ENCODE measurements around the gene RPAP2. TPM values are rescaled to one million over a fixed set of nuclear protein-coding genes. Genes with fewer than 3 reads are reported as not detected.

RPAP2 gene
- total RNA-seq, 2 experiments from 2014 or later, result 28.6 to 31.6 TPM

DNA sequence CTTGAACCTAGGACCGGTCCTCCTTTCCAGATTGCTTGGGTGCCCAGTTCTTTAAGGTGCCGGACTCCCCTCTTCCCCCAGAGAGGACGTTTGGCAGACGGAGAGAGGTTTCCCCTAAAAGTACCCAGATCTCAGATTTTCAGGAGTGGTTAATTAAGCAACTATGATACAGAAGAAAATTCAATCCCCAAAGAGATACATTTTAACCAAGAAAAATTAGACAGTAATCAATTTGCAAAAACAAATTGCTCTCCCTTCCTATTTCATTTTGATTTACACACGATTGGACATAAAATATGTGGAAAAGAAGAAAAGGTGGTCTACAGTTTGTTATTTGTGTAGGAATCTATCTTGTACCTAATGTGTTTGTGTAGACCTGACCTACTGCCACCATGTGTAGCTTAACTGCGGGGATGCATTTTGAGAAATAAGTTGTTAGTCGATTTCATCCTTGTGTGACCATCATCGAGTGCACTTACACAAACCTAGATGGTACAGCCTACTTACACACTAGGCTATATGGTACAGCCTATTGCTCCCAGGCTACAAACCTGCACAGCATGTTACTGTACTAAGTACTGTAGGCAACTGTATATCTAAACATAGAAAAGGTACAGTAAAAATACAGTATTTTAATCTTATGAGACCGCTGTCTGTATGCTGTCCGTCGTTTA, 755 bp downstream of the RPAP2 start:
- peak overlapping the region; percentile 95 for H3K27ac Mint-ChIP-seq
- H3K27me3 Mint-ChIP-seq, result no peaks in the 10 kb centered on the region
- no peak for DNase-seq
- no peaks in the 10 kb centered on the region for H3K9me3 Mint-ChIP-seq
- peaks cover 21% of the 10 kb centered on the region for H3K36me3 Mint-ChIP-seq
- peaks cover 31% of the 10 kb centered on the region for H3K4me1 Mint-ChIP-seq (ENCODE audit: low read depth)
- ChIA-PET POLR2A (interaction anchor here (0.6 to 1.4 kb wide), 3 partner anchors 186 to 1046 kb away, joined by 3 to 4 read pairs (median 3); partner anchors contain the start of gene RPL5), CTCF (interaction anchor here (1.2 to 2.2 kb wide), 3 partner anchors 9 to 186 kb away, joined by 3 to 12 read pairs (median 5); no protein-coding TSS in a partner anchor)
- intact Hi-C loops (cut with micrococcal nuclease), result loop anchor here (2.0 to 10.0 kb wide), 3 partner anchors 219 to 795 kb away; partner anchors contain the start of genes BTBD8 and CDC7
- peak overlapping the region; percentile 91 for H3K4me3 Mint-ChIP-seq

DNA sequence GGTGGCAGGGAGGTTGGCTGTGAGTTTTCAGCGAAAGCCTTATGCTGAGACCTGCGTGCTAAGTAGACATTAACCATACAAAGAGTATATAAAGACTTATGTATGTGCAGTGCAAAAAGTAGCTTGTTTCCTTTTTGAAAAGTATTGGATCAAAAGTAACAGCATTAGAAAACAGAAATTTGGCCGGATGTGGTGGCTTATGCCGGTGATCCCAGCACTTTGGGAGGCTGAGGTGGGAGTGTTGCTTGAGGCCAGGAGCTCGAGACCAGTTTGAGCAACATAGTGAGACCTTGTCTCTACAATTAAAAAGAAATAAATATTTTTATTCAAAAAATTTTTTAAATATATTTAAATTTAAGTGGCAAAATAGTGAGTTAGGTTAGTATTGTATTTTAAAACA, 2.2 kb downstream of the RPAP2 start:
- peaks cover 32% of the 10 kb centered on the region for H3K4me1 Mint-ChIP-seq (ENCODE audit: low read depth)
- intact Hi-C loops (cut with micrococcal nuclease), result no loop called here
- H3K4me3 Mint-ChIP-seq, result no peak overlapping the region
- no peak overlapping the region for H3K27ac Mint-ChIP-seq
- no peak for DNase-seq
- H3K27me3 Mint-ChIP-seq, result no peaks in the 10 kb centered on the region
- POLR2A ChIA-PET, result no interaction called here
- H3K9me3 Mint-ChIP-seq, result no peaks in the 10 kb centered on the region
- CTCF ChIA-PET, result interaction anchor here (0.7 to 1.4 kb wide), 6 partner anchors 10 to 321 kb away, joined by 3 to 5 read pairs (median 4); no protein-coding TSS in a partner anchor
- H3K36me3 Mint-ChIP-seq, result peaks cover 19% of the 10 kb centered on the region

GRCh38 chr1:92306020-92306419, 7.2 kb downstream of the RPAP2 start:
- Mint-ChIP-seq H3K27ac (no peak overlapping the region), H3K9me3 (no peaks in the 10 kb centered on the region), H3K27me3 (no peaks in the 10 kb centered on the region), H3K36me3 (peaks cover 18% of the 10 kb centered on the region), H3K4me1 (ENCODE audit: low read depth) (peaks cover 11% of the 10 kb centered on the region), H3K4me3 (no peak overlapping the region)
- DNase-seq, result no peak
- POLR2A ChIA-PET, result no interaction called here
- CTCF ChIA-PET, result no interaction called here
- intact Hi-C loops (cut with micrococcal nuclease), result no loop called here

DNA sequence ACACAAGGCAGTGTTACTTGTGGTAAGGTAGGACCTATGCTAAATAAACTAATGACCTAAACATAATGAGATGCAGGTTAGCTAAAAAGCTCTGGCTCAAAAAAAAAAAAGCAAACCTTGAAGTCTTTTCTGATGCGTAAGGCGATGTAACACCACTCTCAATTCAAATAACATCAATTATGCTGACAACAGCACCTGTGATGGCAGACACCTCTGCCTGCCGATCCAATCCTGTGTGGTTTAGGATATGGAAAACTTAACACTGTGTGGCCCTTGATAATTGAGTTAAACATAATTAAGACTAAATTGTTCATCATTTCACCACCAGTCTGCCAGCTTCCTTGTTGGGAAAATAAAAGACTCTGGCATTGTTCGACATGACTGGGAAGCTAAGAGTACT, 9.1 kb downstream of the RPAP2 start:
- intact Hi-C loops (cut with micrococcal nuclease), result no loop called here
- CTCF ChIA-PET, result interaction anchor here (1.0 to 3.4 kb wide), 5 partner anchors 166 to 316 kb away, joined by 3 to 32 read pairs (median 6); partner anchors contain the start of gene GFI1

DNA sequence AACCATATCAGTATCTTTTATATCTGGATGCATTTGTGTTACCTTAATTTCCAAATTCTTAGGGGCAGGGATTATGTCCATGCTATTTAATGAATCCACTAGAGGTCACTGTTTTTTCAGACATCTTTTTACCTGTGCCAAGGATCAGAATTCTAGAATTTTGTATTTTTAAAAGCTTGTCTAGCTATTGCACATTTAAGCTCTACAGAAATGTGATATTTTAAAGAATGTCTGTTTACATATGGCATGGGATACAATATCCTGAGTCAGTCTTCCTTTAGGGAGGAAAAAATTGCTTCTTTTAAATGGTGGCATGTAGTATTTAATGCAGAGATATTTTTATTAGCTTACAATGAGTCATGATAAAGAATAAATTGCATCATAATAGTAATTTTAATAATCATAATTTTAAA, 11.3 kb downstream of the RPAP2 start:
- DNase-seq, result no peak
- Mint-ChIP-seq H3K9me3 (no peaks in the 10 kb centered on the region), H3K27ac (no peak overlapping the region), H3K27me3 (no peaks in the 10 kb centered on the region), H3K4me3 (no peak overlapping the region), H3K36me3 (peaks cover 30% of the 10 kb centered on the region), H3K4me1 (ENCODE audit: low read depth) (peaks cover 39% of the 10 kb centered on the region)
- intact Hi-C loops (cut with micrococcal nuclease), result loop anchor here (1.0 kb wide), 3 partner anchors 55 to 313 kb away; no protein-coding TSS in a partner anchor
- ChIA-PET POLR2A (interaction anchor here (0.8 to 1.4 kb wide), 4 partner anchors 168 to 314 kb away, joined by 3 read pairs; no protein-coding TSS in a partner anchor), CTCF (interaction anchor here (0.6 to 3.5 kb wide), 48 partner anchors 9 to 522 kb away, joined by 3 to 32 read pairs (median 4); partner anchors contain the start of genes GFI1, GLMN and RPAP2)

More for the DNA sequence above, 9.1 kb downstream of the RPAP2 start:
- no peaks in the 10 kb centered on the region for H3K27me3 Mint-ChIP-seq
- H3K36me3 Mint-ChIP-seq, result peaks cover 27% of the 10 kb centered on the region
- POLR2A ChIA-PET, result no interaction called here
- H3K27ac Mint-ChIP-seq, result no peak overlapping the region
- peaks cover 20% of the 10 kb centered on the region for H3K4me1 Mint-ChIP-seq (ENCODE audit: low read depth)
- no peaks in the 10 kb centered on the region for H3K9me3 Mint-ChIP-seq
- no peak for DNase-seq
- H3K4me3 Mint-ChIP-seq, result no peak overlapping the region

GRCh38 chr1:92314024-92314423, 15.2 kb downstream of the RPAP2 start:
- Mint-ChIP-seq H3K4me3 (no peak overlapping the region), H3K4me1 (ENCODE audit: low read depth) (peaks cover 72% of the 10 kb centered on the region), H3K9me3 (no peaks in the 10 kb centered on the region), H3K36me3 (peaks cover 31% of the 10 kb centered on the region), H3K27ac (peak overlapping the region; percentile 75), H3K27me3 (no peaks in the 10 kb centered on the region)
- DNase-seq, result peak; percentile 24
- ChIA-PET CTCF (interaction anchor here (0.8 to 2.5 kb wide), 11 partner anchors 13 to 504 kb away, joined by 3 to 11 read pairs (median 4); partner anchors contain the start of gene GFI1), POLR2A (interaction anchor here (0.7 to 1.7 kb wide), 7 partner anchors 10 to 273 kb away, joined by 3 to 7 read pairs (median 3); no protein-coding TSS in a partner anchor)
- intact Hi-C loops (cut with micrococcal nuclease), result loop anchor here (2.0 kb wide), 1 partner anchor 51 kb away; no protein-coding TSS in a partner anchor

- peak; percentile 64 for DNase-seq
- Mint-ChIP-seq H3K9me3 (no peaks in the 10 kb centered on the region), H3K4me1 (ENCODE audit: low read depth) (peaks cover 69% of the 10 kb centered on the region), H3K4me3 (peak overlapping the region; percentile 13), H3K27ac (peak overlapping the region; percentile 80), H3K36me3 (peaks cover 30% of the 10 kb centered on the region), H3K27me3 (no peaks in the 10 kb centered on the region)
- POLR2A ChIA-PET, result interaction anchor here (0.8 to 2.0 kb wide), 5 partner anchors 158 to 222 kb away, joined by 3 to 7 read pairs (median 5); no protein-coding TSS in a partner anchor
- intact Hi-C loops (cut with micrococcal nuclease), result loop anchor here (2.0 kb wide), 3 partner anchors 49 to 269 kb away; no protein-coding TSS in a partner anchor
- CTCF ChIA-PET, result interaction anchor here (1.0 to 1.2 kb wide), 3 partner anchors 158 to 308 kb away, joined by 3 read pairs; no protein-coding TSS in a partner anchor
Observed at GRCh38 chr1:92315766-92316599, 17.1 kb downstream of the RPAP2 start.

DNA sequence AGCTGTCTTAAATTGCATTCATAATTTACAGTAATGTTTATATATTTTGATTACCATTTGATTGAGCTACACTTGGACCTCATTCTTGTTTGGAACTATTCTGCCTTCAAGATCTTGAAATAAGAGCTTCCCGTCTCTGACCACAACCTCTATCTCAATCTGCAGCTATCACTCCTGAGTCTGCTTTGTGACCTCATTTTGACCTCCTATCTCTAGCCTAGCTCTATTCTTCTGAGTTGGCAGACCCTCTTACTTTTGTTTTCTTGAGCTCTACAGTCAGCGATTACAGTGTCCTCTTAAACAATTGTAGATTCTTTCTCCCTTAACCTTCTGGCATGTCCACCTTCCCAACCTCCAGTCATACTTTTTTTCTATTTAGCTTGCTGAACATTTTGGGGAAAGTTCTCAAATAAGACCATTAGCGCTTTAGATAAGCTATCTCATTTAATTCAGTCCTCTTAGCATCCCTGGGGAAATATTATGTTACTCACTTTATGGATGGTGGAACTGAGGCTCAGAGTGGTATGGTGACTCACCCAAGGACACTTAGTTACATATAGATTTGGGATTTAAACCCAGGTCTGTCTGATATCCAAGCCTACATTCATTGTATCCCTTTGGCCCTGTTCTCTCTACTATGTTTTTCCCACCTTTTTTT, 19.1 kb downstream of the RPAP2 start:
- Mint-ChIP-seq H3K9me3 (no peaks in the 10 kb centered on the region), H3K36me3 (peaks cover 25% of the 10 kb centered on the region), H3K4me3 (peak overlapping the region; percentile 3), H3K4me1 (ENCODE audit: low read depth) (peaks cover 59% of the 10 kb centered on the region), H3K27ac (peak overlapping the region; percentile 63), H3K27me3 (no peaks in the 10 kb centered on the region)
- DNase-seq, result no peak
- CTCF ChIA-PET, result interaction anchor here (0.9 to 1.1 kb wide), 2 partner anchors 168 to 282 kb away, joined by 3 to 6 read pairs; no protein-coding TSS in a partner anchor
- POLR2A ChIA-PET, result interaction anchor here (0.6 to 1.3 kb wide), 4 partner anchors 168 to 366 kb away, joined by 3 to 9 read pairs (median 4); no protein-coding TSS in a partner anchor
- intact Hi-C loops (cut with micrococcal nuclease), result loop anchor here (1.0 to 2.0 kb wide), 4 partner anchors 93 to 267 kb away; no protein-coding TSS in a partner anchor

DNA sequence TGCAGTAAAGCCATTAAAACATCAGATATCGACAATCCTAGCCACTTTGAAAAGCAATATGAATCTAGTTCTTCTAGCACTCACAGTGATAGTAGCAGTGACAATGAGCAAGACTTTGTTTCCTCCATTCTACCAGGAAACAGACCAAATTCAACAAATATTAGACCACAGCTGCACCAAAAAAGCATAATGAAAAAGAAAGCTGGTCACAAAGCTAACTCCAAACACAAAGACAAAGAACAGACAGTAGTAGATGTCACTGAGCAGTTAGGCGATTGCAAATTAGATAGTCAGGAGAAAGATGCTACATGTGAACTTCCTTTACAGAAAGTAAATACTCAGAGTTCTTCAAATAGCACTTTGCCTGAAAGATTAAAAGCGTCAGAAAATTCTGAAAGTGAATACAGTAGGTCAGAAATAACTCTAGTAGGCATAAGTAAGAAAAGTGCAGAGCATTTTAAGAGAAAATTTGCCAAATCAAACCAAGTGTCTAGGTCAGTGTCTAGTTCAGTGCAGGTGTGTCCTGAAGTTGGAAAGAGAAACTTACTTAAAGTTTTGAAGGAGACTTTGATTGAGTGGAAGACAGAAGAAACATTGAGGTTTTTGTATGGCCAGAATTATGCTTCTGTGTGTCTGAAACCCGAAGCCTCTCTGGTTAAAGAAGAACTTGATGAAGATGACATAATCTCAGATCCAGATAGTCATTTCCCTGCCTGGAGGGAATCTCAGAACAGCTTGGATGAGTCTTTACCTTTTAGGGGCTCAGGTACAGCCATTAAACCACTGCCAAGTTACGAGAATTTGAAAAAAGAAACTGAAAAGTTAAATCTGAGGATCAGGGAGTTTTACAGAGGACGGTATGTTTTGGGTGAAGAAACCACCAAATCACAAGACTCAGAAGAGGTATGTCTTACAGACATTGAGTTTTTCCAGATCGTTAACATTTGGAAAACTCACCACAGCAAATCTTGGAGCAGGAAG, 24.9 kb downstream of the RPAP2 start:
- POLR2A ChIA-PET, result interaction anchor here (0.8 kb wide), 1 partner anchor 10 kb away, joined by 3 read pairs; no protein-coding TSS in a partner anchor
- intact Hi-C loops (cut with micrococcal nuclease), result no loop called here
- no peak for DNase-seq
- peak overlapping the region; percentile 33 for H3K27ac Mint-ChIP-seq
- peak overlapping the region; percentile 30 for H3K4me3 Mint-ChIP-seq
- H3K27me3 Mint-ChIP-seq, result no peaks in the 10 kb centered on the region
- peaks cover 21% of the 10 kb centered on the region for H3K4me1 Mint-ChIP-seq (ENCODE audit: low read depth)
- H3K36me3 Mint-ChIP-seq, result peaks cover 62% of the 10 kb centered on the region
- CTCF ChIA-PET, result no interaction called here
- H3K9me3 Mint-ChIP-seq, result peaks cover 29% of the 10 kb centered on the region

- intact Hi-C loops (cut with micrococcal nuclease), result no loop called here
- ChIA-PET CTCF (interaction anchor here (0.5 kb wide), 1 partner anchor 116 kb away, joined by 3 read pairs; no protein-coding TSS in a partner anchor), POLR2A (no interaction called here)
- Mint-ChIP-seq H3K4me1 (ENCODE audit: low read depth) (peaks cover 14% of the 10 kb centered on the region), H3K27me3 (no peaks in the 10 kb centered on the region), H3K4me3 (no peak overlapping the region), H3K36me3 (peaks cover 71% of the 10 kb centered on the region), H3K9me3 (peaks cover 31% of the 10 kb centered on the region), H3K27ac (no peak overlapping the region)
- no peak for DNase-seq
Observed at GRCh38 chr1:92324784-92325183, 25.9 kb downstream of the RPAP2 start.
